Uterus (tissue), 2 donors: ENCODE data around the gene ARID3B.

Source experiments
- CTCF ChIP-seq, 4 experiments: fragments of 200-600 bp in 2 of 4; fragments of 450-650 bp in 2 of 4; sonication (generic) in 2 of 4; IDR thresholded peaks; one replicate each; pipeline ENCODE4 v1.5.1; 2016 to 2019; ENCODE audit warnings: antibody characterized with exemption in 4 of 4, mild to moderate bottlenecking in 2 of 4, moderate library complexity in 1 of 4
- POLR2A ChIP-seq, 2 donors: fragments of 450-650 bp; IDR thresholded peaks; one replicate each; pipeline ENCODE4 v1.6.1; 2016; ENCODE audit warnings: antibody characterized with exemption in 2 of 2, mild to moderate bottlenecking in 1 of 2, moderate library complexity in 1 of 2

- TF ChIP-seq POLR2A (IDR thresholded peaks at IDR 0.05) (no peak), CTCF (IDR thresholded peaks at IDR 0.05) (no peak)
These were observed 91.6 kb downstream of the ARID3B start for GRCh38 chr15:74632601-74633000.
